ENCODE results near the gene HADHA.

HADHA gene

GRCh38 chr2:26244309-26245230, at the start of gene HADHA, which contains the start of gene HADHB:
Gene HADHA, minus strand, starts transcription at chr2:26244632. Its CDS starts 36 bp downstream, at chr2:26244596.
Gene HADHB, plus strand, starts transcription at chr2:26244939. Its CDS starts 9,316 bp downstream, at chr2:26254255.
- peak; percentile 82 for DNase-seq (ENCODE audit: extremely low spot score)
- ChIA-PET POLR2A (interaction anchor here (0.6 to 2.5 kb wide), 15 partner anchors 10 to 101 kb away, joined by 3 to 7 read pairs (median 3); partner anchors contain the start of gene SELENOI), CTCF (interaction anchor here (0.9 kb wide), 1 partner anchor 826 kb away, joined by 3 read pairs; the partner anchor contains the start of gene OST4)
- TF ChIP-seq ELF4 (IDR thresholded peaks at IDR 0.05) = peak; percentile 29
- TF ChIP-seq FOXA1 (IDR thresholded peaks at IDR 0.05) = no peak
- no peak for TF ChIP-seq HDGF (IDR thresholded peaks at IDR 0.05; ENCODE audit: borderline replicate concordance)
- TF ChIP-seq TARDBP (IDR thresholded peaks at IDR 0.05) = no peak
- 0 out of 2 replicates have a peak, but pooled peaks have one; percentile 1 for TF ChIP-seq PKNOX1 (IDR thresholded peaks at IDR 0.05)
- no peak for TF ChIP-seq NFRKB (IDR thresholded peaks at IDR 0.05)
- no peak for TF ChIP-seq LEF1 (IDR thresholded peaks at IDR 0.05; ENCODE audit: borderline replicate concordance)

- CTCF ChIA-PET = no interaction called here
- DNase-seq (ENCODE audit: extremely low spot score) = no peak
- POLR2A ChIA-PET = no interaction called here
- TF ChIP-seq SP1 (IDR thresholded peaks at IDR 0.05) (no peak), BHLHE40 (IDR thresholded peaks at IDR 0.05; ENCODE audit: borderline replicate concordance) (no peak), LEF1 (IDR thresholded peaks at IDR 0.05; ENCODE audit: borderline replicate concordance) (no peak), TARDBP (IDR thresholded peaks at IDR 0.05) (no peak), ARNT (IDR thresholded peaks at IDR 0.05) (no peak), PKNOX1 (IDR thresholded peaks at IDR 0.05) (no peak), CTBP1 (IDR thresholded peaks at IDR 0.05; ENCODE audit: borderline replicate concordance) (no peak), ZNF384 (IDR thresholded peaks at IDR 0.05) (no peak), FOXM1 (IDR thresholded peaks at IDR 0.05; ENCODE audit: borderline replicate concordance) (no peak), ELF4 (IDR thresholded peaks at IDR 0.05) (no peak), FOXK2 (IDR thresholded peaks at IDR 0.05) (no peak), NFRKB (IDR thresholded peaks at IDR 0.05) (no peak), SUZ12 (IDR thresholded peaks at IDR 0.05) (no peak)
Measured at GRCh38 chr2:26292646-26293045, 48.2 kb upstream of the HADHA start.

- POLR2A ChIA-PET = no interaction called here
Measured at GRCh38 chr2:26290001-26290400, 45.6 kb upstream of the HADHA start.

GRCh38 chr2:26285931-26286330, 41.5 kb upstream of the HADHA start:
- CTCF ChIA-PET = no interaction called here
- no peak for DNase-seq (ENCODE audit: extremely low spot score)
- POLR2A ChIA-PET = interaction anchor here (1.1 kb wide), 1 partner anchor 42 kb away, joined by 3 read pairs; the partner anchor contains the start of genes HADHA and HADHB
- TF ChIP-seq ARNT (IDR thresholded peaks at IDR 0.05) = no peak
- TF ChIP-seq LEF1 (IDR thresholded peaks at IDR 0.05; ENCODE audit: borderline replicate concordance) = no peak
- TF ChIP-seq L3MBTL2 (conservative IDR thresholded peaks at IDR 0.05) = no peak
- TF ChIP-seq SUZ12 (IDR thresholded peaks at IDR 0.05) = no peak
- TF ChIP-seq HDGF (IDR thresholded peaks at IDR 0.05; ENCODE audit: borderline replicate concordance) = no peak
- no peak for TF ChIP-seq ELF4 (IDR thresholded peaks at IDR 0.05)
- no peak for TF ChIP-seq SP1 (IDR thresholded peaks at IDR 0.05)
- TF ChIP-seq FOXA1 (IDR thresholded peaks at IDR 0.05) = no peak
- TF ChIP-seq BHLHE40 (IDR thresholded peaks at IDR 0.05; ENCODE audit: borderline replicate concordance) = no peak
- TF ChIP-seq ZNF384 (IDR thresholded peaks at IDR 0.05) = no peak
- TF ChIP-seq FOXM1 (IDR thresholded peaks at IDR 0.05; ENCODE audit: borderline replicate concordance) = no peak

More at GRCh38 chr2:26290001-26290400, 45.6 kb upstream of the HADHA start:
- no peak for TF ChIP-seq HDGF (IDR thresholded peaks at IDR 0.05; ENCODE audit: borderline replicate concordance)
- no peak for TF ChIP-seq SP1 (IDR thresholded peaks at IDR 0.05)
- no peak for TF ChIP-seq TARDBP (IDR thresholded peaks at IDR 0.05)
- no peak for TF ChIP-seq ELF4 (IDR thresholded peaks at IDR 0.05)
- no peak for TF ChIP-seq CTBP1 (IDR thresholded peaks at IDR 0.05; ENCODE audit: borderline replicate concordance)
- no peak for DNase-seq (ENCODE audit: extremely low spot score)
- CTCF ChIA-PET = no interaction called here

- DNase-seq (ENCODE audit: extremely low spot score) = no peak
- ChIA-PET POLR2A (no interaction called here), CTCF (no interaction called here)
- TF ChIP-seq FOXA1 (IDR thresholded peaks at IDR 0.05) (no peak), ZNF384 (IDR thresholded peaks at IDR 0.05) (no peak), SUZ12 (IDR thresholded peaks at IDR 0.05) (no peak), ARNT (IDR thresholded peaks at IDR 0.05) (no peak), CTBP1 (IDR thresholded peaks at IDR 0.05; ENCODE audit: borderline replicate concordance) (no peak), SP1 (IDR thresholded peaks at IDR 0.05) (no peak), FOXM1 (IDR thresholded peaks at IDR 0.05; ENCODE audit: borderline replicate concordance) (no peak), BHLHE40 (IDR thresholded peaks at IDR 0.05; ENCODE audit: borderline replicate concordance) (no peak), NFRKB (IDR thresholded peaks at IDR 0.05) (no peak), FOXK2 (IDR thresholded peaks at IDR 0.05) (no peak), HDGF (IDR thresholded peaks at IDR 0.05; ENCODE audit: borderline replicate concordance) (no peak), TARDBP (IDR thresholded peaks at IDR 0.05) (no peak), L3MBTL2 (conservative IDR thresholded peaks at IDR 0.05) (no peak), LEF1 (IDR thresholded peaks at IDR 0.05; ENCODE audit: borderline replicate concordance) (no peak), ELF4 (IDR thresholded peaks at IDR 0.05) (no peak), PKNOX1 (IDR thresholded peaks at IDR 0.05) (no peak)
Measured at GRCh38 chr2:26284132-26284531, 39.7 kb upstream of the HADHA start.

- DNase-seq (ENCODE audit: extremely low spot score) = no peak
- CTCF ChIA-PET = no interaction called here
- POLR2A ChIA-PET = no interaction called here
- TF ChIP-seq NFRKB (IDR thresholded peaks at IDR 0.05) (no peak), HDGF (IDR thresholded peaks at IDR 0.05; ENCODE audit: borderline replicate concordance) (no peak), ZNF384 (IDR thresholded peaks at IDR 0.05) (no peak), FOXA1 (IDR thresholded peaks at IDR 0.05) (no peak), PKNOX1 (IDR thresholded peaks at IDR 0.05) (no peak), CTBP1 (IDR thresholded peaks at IDR 0.05; ENCODE audit: borderline replicate concordance) (no peak), L3MBTL2 (conservative IDR thresholded peaks at IDR 0.05) (no peak), SP1 (IDR thresholded peaks at IDR 0.05) (no peak), SUZ12 (IDR thresholded peaks at IDR 0.05) (no peak), TARDBP (IDR thresholded peaks at IDR 0.05) (no peak), ARNT (IDR thresholded peaks at IDR 0.05) (no peak), LEF1 (IDR thresholded peaks at IDR 0.05; ENCODE audit: borderline replicate concordance) (no peak)
Measured at GRCh38 chr2:26283606-26284005, 39.2 kb upstream of the HADHA start.

Data from HEK293T (cell line).